Spleen (tissue), 11 donors: ENCODE data around the gene LITAF. TPM values are rescaled to one million over a fixed set of nuclear protein-coding genes. Genes with fewer than 3 reads are reported as not detected.

ENCODE experiments used
- DNase-seq: peaks from one replicate; pipeline ENCODE4 v3.0.0-alpha.2; 2020
- H3K27ac ChIP-seq, 8 donors: fragments of 200-600 bp; sonication (generic) in 7 of 8; 1 replicate in 4 of 8; 2 replicates in 4 of 8; pipeline versions ENCODE4 v1.5.0 to v1.8.0; 2016 to 2021; ENCODE audit warnings: inconsistent platforms in 4 of 8, mild to moderate bottlenecking in 4 of 8, moderate library complexity in 1 of 8
- H3K27me3 ChIP-seq, 7 donors: fragments of 200-600 bp; sonication (generic) in 6 of 7; replicated peaks in 1 of 7; 1 replicate in 4 of 7; 2 replicates in 3 of 7; pipeline versions ENCODE4 v1.5.0 to v1.8.0; 2016 to 2021; ENCODE audit warnings: inconsistent platforms in 3 of 7, mild to moderate bottlenecking in 1 of 7
- H3K36me3 ChIP-seq, 6 donors: fragments of 200-600 bp; sonication (generic) in 5 of 6; 1 replicate in 4 of 6; 2 replicates in 2 of 6; pipeline versions ENCODE4 v1.5.0 to v1.8.0; 2016 to 2021; ENCODE audit warnings: inconsistent platforms in 2 of 6
- H3K4me1 ChIP-seq, 6 donors: fragments of 200-600 bp; sonication (generic) in 5 of 6; 1 replicate in 3 of 6; 2 replicates in 3 of 6; pipeline versions ENCODE4 v1.5.0 to v1.8.0; 2016 to 2021; ENCODE audit warnings: inconsistent platforms in 3 of 6
- H3K4me3 ChIP-seq, 8 donors: fragments of 200-600 bp; sonication (generic) in 7 of 8; 1 replicate in 4 of 8; 2 replicates in 4 of 8; pipeline versions ENCODE4 v1.5.0 to v1.8.0; 2016 to 2021; ENCODE audit warnings: inconsistent platforms in 4 of 8, mild to moderate bottlenecking in 4 of 8, moderate library complexity in 2 of 8
- H3K9me3 ChIP-seq, 8 donors: fragments of 200-600 bp; sonication (generic) in 7 of 8; 1 replicate in 4 of 8; 2 replicates in 4 of 8; pipeline versions ENCODE4 v1.5.0 to v1.8.0; 2016 to 2021; ENCODE audit warnings: inconsistent platforms in 4 of 8
- CTCF ChIP-seq, 11 experiments: fragments of 200-600 bp in 7 of 11; fragments of 450-650 bp in 4 of 11; sonication (generic) in 4 of 11; IDR thresholded peaks in 8 of 11; conservative IDR thresholded peaks in 3 of 11; 1 replicate in 7 of 11; 2 replicates in 4 of 11; pipeline versions ENCODE4 v1.4.0 to v1.8.0; 2016 to 2021; ENCODE audit warnings: antibody characterized with exemption in 11 of 11, inconsistent platforms in 4 of 11, mild to moderate bottlenecking in 1 of 11
- POLR2A ChIP-seq, 3 donors: fragments of 450-650 bp; IDR thresholded peaks; one replicate each; pipeline ENCODE4 v1.5.1; 2017; ENCODE audit warnings: antibody characterized with exemption in 3 of 3, mild to moderate bottlenecking in 1 of 3
- POLR2AphosphoS5 ChIP-seq, 3 donors: sonication (generic); formaldehyde crosslinking; IDR thresholded peaks; one replicate each; pipeline ENCODE4 v1.5.1; 2017; ENCODE audit warnings: antibody characterized with exemption in 3 of 3
- WGBS, 5 donors: extraction: QIAGEN DNeasy Blood & Tissue Kit in 3 of 5; methylation state at CpG; one replicate each; pipeline versions ENCODE4 v1.1.5 to v1.1.7; 2013 to 2018; 5-methylcytosine and 5-hydroxymethylcytosine counted together
- intact Hi-C: fragments of 100-400 bp; cut with DNase I; formaldehyde crosslinking; loops from one replicate; pipeline ENCODE4 v1.15.0; 2023; ENCODE audit warnings: low total_unique reads
- polyA plus RNA-seq, 3 donors: library from polyadenylated mRNA; stranded (reverse); fragments of 200-250 nt; gene quantifications; one replicate each; pipeline ENCODE4 v1.2.1, GENCODE V29; 2013
- total RNA-seq, 7 donors: library from RNA; depleted of rRNA in 3 of 7; stranded (reverse); fragments of >200 nt in 3 of 7; fragmentation: NEBNext Ultra II Directional in 4 of 7; extraction: Animal tissue kit (Norgen Biotek cat#: 25700) in 4 of 7; gene quantifications; one replicate each; pipeline versions ENCODE4 v1.1.0 to v1.2.1, GENCODE V29; 2016 to 2021
- donor health status: healthy with polysubstance abuse.
- donor health status: DM: no; HTN: no; CAD: no; lungs with moderate emphysema.
- donor health status: DM: no; HTN: no; CAD: no.
- donor health status: Bipolar disorder and iron deficiency.
- donor health status: healthy.
- donor health status: DM: no; HTN: no; CAD: no.
- donor health status: DM: yes; HTN: yes; CAD: no.

The LITAF gene
- total and polyA plus RNA-seq, 10 donors = 55.8 to 312 (median 162) TPM

- WGBS, 5 donors = 45 to 69% (median 61%) methylated on average over 6 of the region's 6 CpGs
- TF ChIP-seq CTCF (IDR thresholded peaks at IDR 0.05 in 8 of 11, conservative IDR thresholded peaks at IDR 0.05 in 3 of 11) = no peak
- H3K4me1 ChIP-seq = peaks cover 9 to 66% (median 31%) of the 10 kb centered on the region in 6 donors
Measured at GRCh38 chr16:11634312-11634711, 47.6 kb upstream of the LITAF start.

GRCh38 chr16:11633113-11633512 is 46.4 kb upstream of the LITAF start:
- TF ChIP-seq POLR2AphosphoS5 (IDR thresholded peaks at IDR 0.05) (no peak), CTCF (IDR thresholded peaks at IDR 0.05 in 8 of 11, conservative IDR thresholded peaks at IDR 0.05 in 3 of 11) (no peak), POLR2A (IDR thresholded peaks at IDR 0.05) (no peak)
- peaks cover 18 to 78% (median 37%) of the 10 kb centered on the region in 6 donors for H3K4me1 ChIP-seq
- H3K27ac ChIP-seq = peak overlapping the region in 7 of 8 donors; percentile 52 to 93 (median 75)
- no peak for DNase-seq
- no peaks in the 10 kb centered on the region for H3K36me3 ChIP-seq
- H3K4me3 ChIP-seq = no peak overlapping the region
- intact Hi-C loops = no loop called here
- no peaks in the 10 kb centered on the region for H3K9me3 ChIP-seq
- H3K27me3 ChIP-seq = peaks cover 0 to 7% (median 0%) of the 10 kb centered on the region in 7 donors
- 58 to 100% (median 82%) methylated on average over 1 to 3 of the region's 3 CpGs for WGBS, 5 donors

More at GRCh38 chr16:11634312-11634711, 47.6 kb upstream of the LITAF start:
- H3K9me3 ChIP-seq = no peaks in the 10 kb centered on the region
- intact Hi-C loops = no loop called here
- peak overlapping the region in 5 of 8 donors; percentile 22 to 93 (median 73) for H3K27ac ChIP-seq
- H3K27me3 ChIP-seq = peaks cover 0 to 7% (median 0%) of the 10 kb centered on the region in 7 donors
- no peak for DNase-seq
- H3K36me3 ChIP-seq = no peaks in the 10 kb centered on the region
- no peak overlapping the region for H3K4me3 ChIP-seq

GRCh38 chr16:11632455-11632939 is 45.8 kb upstream of the LITAF start:
- peak overlapping the region in 7 of 8 donors; percentile 52 to 93 (median 75) for H3K27ac ChIP-seq
- no peaks in the 10 kb centered on the region for H3K36me3 ChIP-seq
- TF ChIP-seq POLR2A (IDR thresholded peaks at IDR 0.05) (no peak), CTCF (IDR thresholded peaks at IDR 0.05 in 8 of 11, conservative IDR thresholded peaks at IDR 0.05 in 3 of 11) (no peak), POLR2AphosphoS5 (IDR thresholded peaks at IDR 0.05) (peak; percentile 67 to 81 (median 75))
- 54 to 71% (median 66%) methylated on average over 14 to 15 of the region's 15 CpGs for WGBS, 5 donors
- intact Hi-C loops = no loop called here
- peaks cover 0 to 7% (median 0%) of the 10 kb centered on the region in 7 donors for H3K27me3 ChIP-seq
- no peaks in the 10 kb centered on the region for H3K9me3 ChIP-seq
- DNase-seq = peak; percentile 78
- no peak overlapping the region for H3K4me3 ChIP-seq
- peaks cover 20 to 84% (median 39%) of the 10 kb centered on the region in 6 donors for H3K4me1 ChIP-seq

- DNase-seq = no peak
- Histone ChIP-seq H3K4me1 (peaks cover 20 to 89% (median 41%) of the 10 kb centered on the region in 6 donors), H3K36me3 (no peaks in the 10 kb centered on the region), H3K9me3 (no peaks in the 10 kb centered on the region), H3K27ac (peak overlapping the region in 2 of 8 donors; percentile 1 to 93), H3K4me3 (no peak overlapping the region), H3K27me3 (peaks cover 0 to 7% (median 0%) of the 10 kb centered on the region in 7 donors)
- TF ChIP-seq CTCF (IDR thresholded peaks at IDR 0.05 in 8 of 11, conservative IDR thresholded peaks at IDR 0.05 in 3 of 11) (no peak), POLR2A (IDR thresholded peaks at IDR 0.05) (no peak), POLR2AphosphoS5 (IDR thresholded peaks at IDR 0.05) (no peak)
- intact Hi-C loops = no loop called here
- 89 to 92% (median 89%) methylated on average over 7 of the region's 7 CpGs for WGBS, 5 donors
Measured at GRCh38 chr16:11631214-11631613, 44.5 kb upstream of the LITAF start.
